K562 (cell line): Measurements from ENCODE around the gene GADD45GIP1. TPM values are rescaled to one million over a fixed set of nuclear protein-coding genes. Genes with fewer than 3 reads are reported as not detected.

ENCODE experiments used
- C11orf30 ChIP-seq: fragments of 450-650 bp; IDR thresholded peaks from 2 replicates; pipeline ENCODE4 v1.6.1; 2016; ENCODE audit warnings: low read depth, mild to moderate bottlenecking
- RBBP5 ChIP-seq: fragments of 200-600 bp; sonication (generic); IDR thresholded peaks from 2 replicates; pipeline ENCODE4 v1.6.1; 2012; ENCODE audit warnings: borderline replicate concordance, mild to moderate bottlenecking, low read length, control low read depth, inconsistent platforms; ENCODE audit not compliant: insufficient read depth, poor library complexity, severe bottlenecking
- ZKSCAN3 ChIP-seq: fragments of 250-450 bp; sonication (Bioruptor Pico); IDR thresholded peaks from 2 replicates; pipeline ENCODE4 v1.4.0; 2020
- ZNF197 ChIP-seq: fragments of 200-800 bp; sonication (Bioruptor generic); IDR thresholded peaks from 2 replicates; pipeline ENCODE4 v1.6.1; 2016; ENCODE audit warnings: low read depth, missing genetic modification characterization, missing compliant biosample characterization
- ZNF253 ChIP-seq: fragments of 250-450 bp; sonication (Bioruptor Pico); conservative IDR thresholded peaks from 2 replicates; pipeline ENCODE4 v1.6.1; 2021; ENCODE audit warnings: mild to moderate bottlenecking
- ZNF41 ChIP-seq: fragments of 250-450 bp; sonication (Bioruptor Pico); conservative IDR thresholded peaks from 2 replicates; pipeline ENCODE4 v1.4.0; 2020; ENCODE audit warnings: mild to moderate bottlenecking
- polyA plus RNA-seq, 8 experiments: library from polyadenylated mRNA; depleted of rRNA in 4 of 8; stranded (reverse) in 5 of 8; unstranded in 3 of 8; fragments of >200 nt; fragmentation: Nextera tagmentation in 2 of 8; fragmentation: Illumina TruSeq in 1 of 8; extraction: Ambion mirVana in 2 of 8; extraction: Trizol in 1 of 8; gene quantifications; 2 replicates each; pipeline versions ENCODE4 v1.2.1 to v1.2.3, GENCODE V29; 2011 to 2014; ENCODE audit warnings: inconsistent platforms in 1 of 8, missing spikeins in 1 of 8
- total RNA-seq, 7 experiments: library from RNA; depleted of rRNA in 6 of 7; stranded (reverse); fragments of >200 nt in 6 of 7; fragmentation: Illumina TruSeq in 2 of 7; extraction: Trizol in 2 of 7; gene quantifications; 2 replicates each; pipeline versions ENCODE4 v1.2.1 to v1.2.3, GENCODE V29; 2011 to 2021; ENCODE audit warnings: low replicate concordance in 1 of 7
- TF ChIP-seq, protein P1 (sequence below): fragments of 450-650 bp; IDR thresholded peaks from 2 replicates; pipeline ENCODE4 v1.6.1; 2016; ENCODE audit warnings: mild to moderate bottlenecking, moderate library complexity
- TF ChIP-seq, protein P2 (sequence below): fragments of 450-650 bp; IDR thresholded peaks from 2 replicates; pipeline ENCODE4 v1.6.1; 2014; ENCODE audit warnings: low read depth, mild to moderate bottlenecking, moderate library complexity, borderline replicate concordance
- TF ChIP-seq, protein P3 (sequence below), 3 experiments: fragments of 200-800 bp in 1 of 3; sonication (Bioruptor generic) in 1 of 3; sonication (generic) in 1 of 3; formaldehyde crosslinking in 1 of 3; IDR thresholded peaks; 2 replicates each; pipeline versions ENCODE4 v1.6.1 to v1.8.0; 2016 to 2022; ENCODE audit warnings: mild to moderate bottlenecking in 2 of 3, missing compliant biosample characterization in 2 of 3, missing genetic modification characterization in 2 of 3, missing genetic modification reagents in 1 of 3
- TF ChIP-seq, protein P4 (sequence below): fragments of 250-450 bp; sonication (Bioruptor Pico); IDR thresholded peaks from 2 replicates; pipeline ENCODE4 v1.4.0; 2020; ENCODE audit warnings: mild to moderate bottlenecking

GADD45GIP1 gene
- total and polyA plus RNA-seq, 9 of the 15 experiments (the other 6 are each of a cell fraction or from before 2014, with no cell fraction given): 5.1 to 161 (median 29.2) TPM

DNA sequence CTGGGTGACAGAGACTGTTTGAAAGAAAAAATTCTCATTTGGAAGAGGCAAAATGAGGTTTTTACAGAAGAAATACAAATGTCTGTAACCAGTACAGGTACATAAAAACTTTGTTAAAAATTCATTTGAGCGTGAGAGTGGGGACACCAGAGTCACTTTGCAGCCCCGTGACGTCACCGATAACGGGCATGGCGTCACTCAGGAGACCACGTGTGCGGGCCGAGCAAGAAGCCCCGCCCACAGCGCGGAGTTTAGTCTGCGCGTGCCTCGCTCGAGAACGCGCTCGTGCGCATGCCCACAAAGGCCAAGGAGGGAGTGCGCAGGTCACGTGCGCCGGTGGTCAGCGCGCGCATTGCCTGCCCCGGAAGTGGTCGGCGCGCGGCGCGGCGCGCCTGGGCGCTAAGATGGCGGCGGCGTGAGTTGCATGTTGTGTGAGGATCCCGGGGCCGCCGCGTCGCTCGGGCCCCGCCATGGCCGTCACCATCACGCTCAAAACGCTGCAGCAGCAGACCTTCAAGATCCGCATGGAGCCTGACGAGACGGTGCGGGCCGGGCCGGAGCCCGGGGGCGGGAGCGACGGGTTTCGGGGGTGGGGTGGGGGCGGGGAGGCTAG, 11.4 kb downstream of the GADD45GIP1 start, which contains the start of gene RAD23A (continued):
- TF ChIP-seq, protein P1, sequence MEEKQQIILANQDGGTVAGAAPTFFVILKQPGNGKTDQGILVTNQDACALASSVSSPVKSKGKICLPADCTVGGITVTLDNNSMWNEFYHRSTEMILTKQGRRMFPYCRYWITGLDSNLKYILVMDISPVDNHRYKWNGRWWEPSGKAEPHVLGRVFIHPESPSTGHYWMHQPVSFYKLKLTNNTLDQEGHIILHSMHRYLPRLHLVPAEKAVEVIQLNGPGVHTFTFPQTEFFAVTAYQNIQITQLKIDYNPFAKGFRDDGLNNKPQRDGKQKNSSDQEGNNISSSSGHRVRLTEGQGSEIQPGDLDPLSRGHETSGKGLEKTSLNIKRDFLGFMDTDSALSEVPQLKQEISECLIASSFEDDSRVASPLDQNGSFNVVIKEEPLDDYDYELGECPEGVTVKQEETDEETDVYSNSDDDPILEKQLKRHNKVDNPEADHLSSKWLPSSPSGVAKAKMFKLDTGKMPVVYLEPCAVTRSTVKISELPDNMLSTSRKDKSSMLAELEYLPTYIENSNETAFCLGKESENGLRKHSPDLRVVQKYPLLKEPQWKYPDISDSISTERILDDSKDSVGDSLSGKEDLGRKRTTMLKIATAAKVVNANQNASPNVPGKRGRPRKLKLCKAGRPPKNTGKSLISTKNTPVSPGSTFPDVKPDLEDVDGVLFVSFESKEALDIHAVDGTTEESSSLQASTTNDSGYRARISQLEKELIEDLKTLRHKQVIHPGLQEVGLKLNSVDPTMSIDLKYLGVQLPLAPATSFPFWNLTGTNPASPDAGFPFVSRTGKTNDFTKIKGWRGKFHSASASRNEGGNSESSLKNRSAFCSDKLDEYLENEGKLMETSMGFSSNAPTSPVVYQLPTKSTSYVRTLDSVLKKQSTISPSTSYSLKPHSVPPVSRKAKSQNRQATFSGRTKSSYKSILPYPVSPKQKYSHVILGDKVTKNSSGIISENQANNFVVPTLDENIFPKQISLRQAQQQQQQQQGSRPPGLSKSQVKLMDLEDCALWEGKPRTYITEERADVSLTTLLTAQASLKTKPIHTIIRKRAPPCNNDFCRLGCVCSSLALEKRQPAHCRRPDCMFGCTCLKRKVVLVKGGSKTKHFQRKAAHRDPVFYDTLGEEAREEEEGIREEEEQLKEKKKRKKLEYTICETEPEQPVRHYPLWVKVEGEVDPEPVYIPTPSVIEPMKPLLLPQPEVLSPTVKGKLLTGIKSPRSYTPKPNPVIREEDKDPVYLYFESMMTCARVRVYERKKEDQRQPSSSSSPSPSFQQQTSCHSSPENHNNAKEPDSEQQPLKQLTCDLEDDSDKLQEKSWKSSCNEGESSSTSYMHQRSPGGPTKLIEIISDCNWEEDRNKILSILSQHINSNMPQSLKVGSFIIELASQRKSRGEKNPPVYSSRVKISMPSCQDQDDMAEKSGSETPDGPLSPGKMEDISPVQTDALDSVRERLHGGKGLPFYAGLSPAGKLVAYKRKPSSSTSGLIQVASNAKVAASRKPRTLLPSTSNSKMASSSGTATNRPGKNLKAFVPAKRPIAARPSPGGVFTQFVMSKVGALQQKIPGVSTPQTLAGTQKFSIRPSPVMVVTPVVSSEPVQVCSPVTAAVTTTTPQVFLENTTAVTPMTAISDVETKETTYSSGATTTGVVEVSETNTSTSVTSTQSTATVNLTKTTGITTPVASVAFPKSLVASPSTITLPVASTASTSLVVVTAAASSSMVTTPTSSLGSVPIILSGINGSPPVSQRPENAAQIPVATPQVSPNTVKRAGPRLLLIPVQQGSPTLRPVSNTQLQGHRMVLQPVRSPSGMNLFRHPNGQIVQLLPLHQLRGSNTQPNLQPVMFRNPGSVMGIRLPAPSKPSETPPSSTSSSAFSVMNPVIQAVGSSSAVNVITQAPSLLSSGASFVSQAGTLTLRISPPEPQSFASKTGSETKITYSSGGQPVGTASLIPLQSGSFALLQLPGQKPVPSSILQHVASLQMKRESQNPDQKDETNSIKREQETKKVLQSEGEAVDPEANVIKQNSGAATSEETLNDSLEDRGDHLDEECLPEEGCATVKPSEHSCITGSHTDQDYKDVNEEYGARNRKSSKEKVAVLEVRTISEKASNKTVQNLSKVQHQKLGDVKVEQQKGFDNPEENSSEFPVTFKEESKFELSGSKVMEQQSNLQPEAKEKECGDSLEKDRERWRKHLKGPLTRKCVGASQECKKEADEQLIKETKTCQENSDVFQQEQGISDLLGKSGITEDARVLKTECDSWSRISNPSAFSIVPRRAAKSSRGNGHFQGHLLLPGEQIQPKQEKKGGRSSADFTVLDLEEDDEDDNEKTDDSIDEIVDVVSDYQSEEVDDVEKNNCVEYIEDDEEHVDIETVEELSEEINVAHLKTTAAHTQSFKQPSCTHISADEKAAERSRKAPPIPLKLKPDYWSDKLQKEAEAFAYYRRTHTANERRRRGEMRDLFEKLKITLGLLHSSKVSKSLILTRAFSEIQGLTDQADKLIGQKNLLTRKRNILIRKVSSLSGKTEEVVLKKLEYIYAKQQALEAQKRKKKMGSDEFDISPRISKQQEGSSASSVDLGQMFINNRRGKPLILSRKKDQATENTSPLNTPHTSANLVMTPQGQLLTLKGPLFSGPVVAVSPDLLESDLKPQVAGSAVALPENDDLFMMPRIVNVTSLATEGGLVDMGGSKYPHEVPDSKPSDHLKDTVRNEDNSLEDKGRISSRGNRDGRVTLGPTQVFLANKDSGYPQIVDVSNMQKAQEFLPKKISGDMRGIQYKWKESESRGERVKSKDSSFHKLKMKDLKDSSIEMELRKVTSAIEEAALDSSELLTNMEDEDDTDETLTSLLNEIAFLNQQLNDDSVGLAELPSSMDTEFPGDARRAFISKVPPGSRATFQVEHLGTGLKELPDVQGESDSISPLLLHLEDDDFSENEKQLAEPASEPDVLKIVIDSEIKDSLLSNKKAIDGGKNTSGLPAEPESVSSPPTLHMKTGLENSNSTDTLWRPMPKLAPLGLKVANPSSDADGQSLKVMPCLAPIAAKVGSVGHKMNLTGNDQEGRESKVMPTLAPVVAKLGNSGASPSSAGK: peak; percentile 49; the same call in 1 of the 2 replicates
- TF ChIP-seq, protein P2, sequence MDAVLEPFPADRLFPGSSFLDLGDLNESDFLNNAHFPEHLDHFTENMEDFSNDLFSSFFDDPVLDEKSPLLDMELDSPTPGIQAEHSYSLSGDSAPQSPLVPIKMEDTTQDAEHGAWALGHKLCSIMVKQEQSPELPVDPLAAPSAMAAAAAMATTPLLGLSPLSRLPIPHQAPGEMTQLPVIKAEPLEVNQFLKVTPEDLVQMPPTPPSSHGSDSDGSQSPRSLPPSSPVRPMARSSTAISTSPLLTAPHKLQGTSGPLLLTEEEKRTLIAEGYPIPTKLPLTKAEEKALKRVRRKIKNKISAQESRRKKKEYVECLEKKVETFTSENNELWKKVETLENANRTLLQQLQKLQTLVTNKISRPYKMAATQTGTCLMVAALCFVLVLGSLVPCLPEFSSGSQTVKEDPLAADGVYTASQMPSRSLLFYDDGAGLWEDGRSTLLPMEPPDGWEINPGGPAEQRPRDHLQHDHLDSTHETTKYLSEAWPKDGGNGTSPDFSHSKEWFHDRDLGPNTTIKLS: peak; percentile 35; the same call in 1 of the 2 replicates
- TF ChIP-seq, protein P3, sequence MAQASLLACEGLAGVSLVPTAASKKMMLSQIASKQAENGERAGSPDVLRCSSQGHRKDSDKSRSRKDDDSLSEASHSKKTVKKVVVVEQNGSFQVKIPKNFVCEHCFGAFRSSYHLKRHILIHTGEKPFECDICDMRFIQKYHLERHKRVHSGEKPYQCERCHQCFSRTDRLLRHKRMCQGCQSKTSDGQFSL (CRISPR knock-in tag; IDR thresholded peaks at IDR 0.05): 0 out of 2 replicates have a peak, but pooled peaks have one; percentile 16
- TF ChIP-seq, protein P3 (tag; IDR thresholded peaks at IDR 0.05): no peak
- TF ChIP-seq ZNF41 (CRISPR knock-in tag) (peak; percentile 48; the same call in 1 of the 2 replicates), ZNF197 (no peak), ZNF253 (CRISPR knock-in tag) (no peak), RBBP5 (no peak), C11orf30 (peak; percentile 85), ZKSCAN3 (CRISPR knock-in tag) (no peak)
- TF ChIP-seq, protein P4, sequence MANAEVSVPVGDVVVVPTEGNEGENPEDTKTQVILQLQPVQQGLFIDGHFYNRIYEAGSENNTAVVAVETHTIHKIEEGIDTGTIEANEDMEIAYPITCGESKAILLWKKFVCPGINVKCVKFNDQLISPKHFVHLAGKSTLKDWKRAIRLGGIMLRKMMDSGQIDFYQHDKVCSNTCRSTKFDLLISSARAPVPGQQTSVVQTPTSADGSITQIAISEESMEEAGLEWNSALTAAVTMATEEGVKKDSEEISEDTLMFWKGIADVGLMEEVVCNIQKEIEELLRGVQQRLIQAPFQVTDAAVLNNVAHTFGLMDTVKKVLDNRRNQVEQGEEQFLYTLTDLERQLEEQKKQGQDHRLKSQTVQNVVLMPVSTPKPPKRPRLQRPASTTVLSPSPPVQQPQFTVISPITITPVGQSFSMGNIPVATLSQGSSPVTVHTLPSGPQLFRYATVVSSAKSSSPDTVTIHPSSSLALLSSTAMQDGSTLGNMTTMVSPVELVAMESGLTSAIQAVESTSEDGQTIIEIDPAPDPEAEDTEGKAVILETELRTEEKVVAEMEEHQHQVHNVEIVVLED: peak; percentile 90
